GM19468 (cell line): ENCODE data around the gene THG1L.
"Not testable (repeated sequence)": the region's sequence is repeated elsewhere in the genome, so short reads cannot be mapped to it uniquely, and the experiment has no call there.

ENCODE experiments used
- ATAC-seq: cut with Tn5 transposase; IDR thresholded peaks from one replicate; pipeline ENCODE4 v1.9.1; 2021; ENCODE audit warnings: mild to moderate bottlenecking, moderate library complexity, moderate number of reproducible peaks; ENCODE audit not compliant: unreplicated experiment; ENCODE audit errors: extremely low read depth

The THG1L gene

DNA sequence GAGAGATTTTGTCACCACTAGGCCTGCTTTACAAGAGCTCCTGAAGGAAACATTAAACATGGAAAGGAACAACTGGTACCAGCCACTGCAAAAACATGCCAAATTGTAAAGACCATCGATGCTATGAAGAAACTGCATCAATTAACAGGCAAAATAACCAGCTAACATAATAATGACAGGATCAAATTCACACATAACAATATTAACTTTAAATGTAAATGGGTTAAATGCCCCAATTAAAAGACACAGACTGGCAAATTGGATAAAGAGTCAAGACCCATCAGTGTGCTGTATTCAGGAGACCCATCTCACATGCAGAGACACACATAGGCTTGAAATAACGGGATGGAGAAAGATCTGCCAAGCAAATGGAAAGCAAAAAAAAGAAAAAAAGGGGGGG is 8.3 kb upstream of the THG1L start:
- not testable (repeated sequence) for ATAC-seq

- not testable (repeated sequence) for ATAC-seq
Measured at GRCh38 chr5:157726607-157727006, 4.6 kb upstream of the THG1L start.

DNA sequence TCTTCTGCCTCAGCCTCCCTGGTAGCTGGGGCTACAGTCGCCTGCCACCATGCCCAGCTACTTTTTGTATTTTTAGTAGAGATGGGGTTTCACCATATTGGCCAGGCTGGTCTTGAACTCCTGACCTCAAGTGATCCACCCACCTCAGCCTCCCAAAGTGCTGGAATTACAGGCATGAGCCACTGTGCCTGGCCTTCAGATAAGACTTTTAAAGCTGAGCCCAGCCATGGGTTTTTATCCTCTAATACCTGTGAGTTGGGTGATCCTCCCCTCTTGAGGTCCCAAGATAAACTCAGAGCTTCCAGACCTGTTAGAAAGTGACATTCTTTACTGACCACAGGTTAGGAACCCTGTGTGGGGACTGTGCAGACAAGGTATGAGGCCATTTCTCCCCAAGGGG is 3.4 kb upstream of the THG1L start:
- not testable (repeated sequence) for ATAC-seq

GRCh38 chr5:157729858-157730257 is 1.4 kb upstream of the THG1L start:
- peak; percentile 83 for ATAC-seq

DNA sequence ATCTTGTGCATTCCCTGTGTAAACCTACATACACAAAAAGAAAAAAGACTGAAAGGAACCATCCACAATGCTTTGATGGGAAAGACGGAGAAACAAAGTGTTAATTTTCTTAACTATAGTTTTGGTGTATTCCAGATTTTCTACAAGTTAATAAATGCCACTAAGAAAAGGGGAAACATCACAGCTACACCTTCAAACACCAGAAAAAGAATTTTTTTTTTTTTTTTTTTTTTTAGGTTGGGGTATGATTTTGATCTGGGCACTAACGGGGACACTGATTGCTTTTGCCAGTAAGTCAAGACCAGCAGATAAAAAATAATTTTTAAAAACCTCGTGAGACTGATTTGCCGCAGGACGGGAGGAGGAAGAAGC is 334 bp upstream of the THG1L start:
- ATAC-seq: no peak

DNA sequence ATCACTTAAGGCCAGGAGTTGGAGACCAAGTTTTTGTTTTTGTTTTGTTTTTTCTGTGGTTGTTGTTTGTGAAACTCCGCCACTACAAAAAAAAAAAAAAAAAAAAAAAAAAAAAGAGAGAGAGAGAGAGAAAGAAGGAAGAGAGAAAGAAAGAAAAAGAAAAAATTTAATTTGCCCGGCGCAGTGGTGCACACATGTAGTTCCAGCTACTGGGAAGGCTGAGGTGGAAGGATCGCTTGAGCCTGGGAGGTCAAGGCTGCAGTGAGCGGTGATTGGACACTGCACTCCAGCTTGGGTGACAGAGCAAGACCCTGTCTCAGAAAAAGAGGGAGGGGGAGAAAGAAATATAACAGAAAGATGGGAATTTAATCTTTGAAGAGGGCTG is 902 bp downstream of the THG1L start:
- no peak for ATAC-seq

GRCh38 chr5:157732596-157733262 is 1.5 kb downstream of the THG1L start:
- ATAC-seq: no peak

GRCh38 chr5:157734436-157734835 is 3.2 kb downstream of the THG1L start:
- ATAC-seq: no peak

GRCh38 chr5:157735991-157736390 is 4.8 kb downstream of the THG1L start:
- no peak for ATAC-seq

DNA sequence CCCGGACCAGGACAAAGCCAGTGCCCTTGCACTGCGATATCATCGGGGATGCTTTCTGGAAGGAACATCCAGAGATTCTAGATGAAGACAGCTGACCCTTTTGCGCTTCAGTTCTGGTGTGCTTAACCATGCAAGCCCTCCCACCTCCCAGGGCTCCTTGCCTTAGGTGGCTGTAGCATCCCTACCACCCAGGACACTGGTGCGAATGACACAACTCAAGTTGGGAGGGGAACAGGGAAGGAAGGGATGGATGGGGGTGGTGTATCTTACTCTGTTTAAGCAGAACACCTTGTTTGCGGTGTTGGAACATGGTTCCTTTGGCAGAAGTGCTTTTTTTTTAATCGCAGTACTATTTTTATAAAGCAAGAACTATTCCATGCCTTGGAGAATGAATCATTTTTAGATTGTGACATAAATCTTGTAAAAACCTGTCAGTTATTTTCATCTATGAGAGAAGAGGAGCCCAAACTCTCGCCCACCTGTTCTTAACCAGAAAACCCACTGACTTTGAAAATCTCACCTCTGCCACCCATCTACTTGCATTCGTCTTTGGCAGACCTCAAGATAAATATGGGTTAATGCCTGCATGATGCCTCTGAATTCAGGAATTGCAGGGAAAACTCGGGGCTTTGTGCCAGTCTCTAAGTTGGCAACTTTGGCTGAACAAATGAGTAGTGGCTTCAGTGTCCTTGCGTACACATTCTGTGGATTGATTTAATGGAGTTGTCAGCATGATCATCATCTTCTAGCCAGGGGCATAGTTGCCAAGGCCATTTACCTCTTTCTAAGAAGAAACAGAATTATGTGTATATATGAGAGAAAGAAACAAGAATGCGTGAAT is 8.4 kb downstream of the THG1L start:
- no peak for ATAC-seq

- ATAC-seq: no peak
Measured at GRCh38 chr5:157740229-157740610, 9.0 kb downstream of the THG1L start.

DNA sequence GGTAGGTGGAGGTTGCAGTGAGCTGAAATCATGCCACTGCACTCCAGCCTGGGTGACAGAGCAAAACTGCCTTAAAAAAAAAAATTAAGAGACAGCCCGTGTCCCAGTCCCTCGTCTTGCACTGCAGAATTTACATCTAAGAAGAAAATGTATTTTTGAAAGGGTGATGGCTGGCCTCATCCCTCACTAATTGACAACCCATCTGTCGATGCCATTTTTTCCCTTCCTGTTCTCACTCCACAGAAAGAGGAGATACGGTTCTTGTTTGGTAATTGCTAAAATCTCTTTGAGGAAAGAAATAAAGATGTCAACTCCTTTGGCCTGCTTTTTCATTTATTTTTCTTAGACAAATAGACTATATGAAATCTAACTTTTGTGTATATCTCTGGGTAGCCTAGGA is 9.9 kb downstream of the THG1L start:
- no peak for ATAC-seq

DNA sequence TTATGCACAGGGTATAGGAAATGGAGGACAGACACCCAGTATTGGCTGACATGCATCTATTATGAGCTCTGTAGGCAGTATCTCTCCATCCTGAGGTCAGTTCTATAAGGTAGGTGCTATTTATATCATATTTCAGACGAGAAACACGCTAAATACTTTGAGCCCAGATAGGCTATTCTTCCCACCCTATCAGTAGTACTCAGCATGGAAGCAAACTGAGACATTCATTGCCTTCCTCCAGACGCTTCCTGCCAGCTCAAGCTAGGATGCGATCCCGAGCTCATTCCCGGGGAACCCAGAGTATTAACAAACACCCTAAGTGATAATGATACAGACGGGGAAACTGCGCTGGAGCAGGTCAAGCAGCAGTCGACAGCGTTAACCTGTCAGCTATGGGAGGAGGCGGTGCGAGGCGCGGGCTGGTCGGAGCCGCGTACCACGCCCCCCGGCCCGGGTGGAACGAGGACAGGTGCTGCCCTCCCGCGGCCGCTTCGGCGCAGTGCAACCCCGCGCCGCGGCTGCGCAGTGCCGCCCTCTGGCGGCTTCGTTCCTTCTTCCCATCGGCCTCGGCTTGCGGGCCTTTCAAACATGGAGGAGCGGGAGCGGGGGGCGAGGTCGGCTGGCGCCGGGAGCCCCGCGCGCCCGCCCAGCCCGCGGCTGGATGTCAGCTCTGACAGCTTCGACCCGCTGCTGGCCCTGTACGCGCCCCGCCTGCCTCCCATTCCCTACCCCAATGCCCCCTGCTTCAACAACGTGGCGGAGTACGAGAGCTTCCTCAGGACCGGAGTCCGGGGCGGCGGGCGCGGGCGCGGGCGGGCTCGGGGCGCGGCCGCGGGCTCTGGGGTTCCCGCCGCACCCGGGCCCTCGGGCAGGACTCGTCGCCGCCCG is 12.2 kb downstream of the THG1L start, which contains the start of gene LSM11:
TSS of gene LSM11 (plus strand) at position 550 of the 888 bp plus-strand sequence. CDS start at position 589, 39 bp downstream.
- ATAC-seq: peak; percentile 90

- ATAC-seq: no peak
Measured at GRCh38 chr5:157744051-157745011, 13.1 kb downstream of the THG1L start.

- ATAC-seq: no peak
Measured at GRCh38 chr5:157745041-157745456, 13.8 kb downstream of the THG1L start.

DNA sequence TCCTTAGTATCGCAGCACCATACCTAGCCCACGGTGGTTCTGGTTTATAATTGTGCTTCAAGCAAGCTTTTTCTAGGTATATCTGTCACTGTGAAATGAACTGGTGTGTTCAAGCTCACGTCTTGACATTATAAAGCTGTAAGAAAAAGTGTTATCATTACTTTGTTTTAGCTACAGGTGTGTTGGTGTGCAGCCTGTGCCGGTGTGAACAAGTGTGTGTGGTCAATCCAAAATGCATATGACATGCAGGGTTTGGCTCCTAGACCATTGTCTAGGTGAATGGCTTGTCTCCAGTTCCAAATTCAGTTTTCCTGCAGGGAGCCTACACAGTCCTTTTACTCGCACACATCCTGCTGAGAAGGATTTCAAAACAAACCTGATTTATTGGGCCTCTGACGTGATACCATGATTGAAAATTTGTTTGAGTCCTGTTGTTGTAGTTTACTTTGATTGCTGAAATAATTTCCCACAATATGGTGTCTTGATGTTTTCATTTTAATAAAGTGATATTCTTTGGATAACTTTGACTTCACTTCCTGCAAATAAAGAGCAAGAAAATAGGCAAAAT is 16.0 kb downstream of the THG1L start:
- no peak for ATAC-seq

DNA sequence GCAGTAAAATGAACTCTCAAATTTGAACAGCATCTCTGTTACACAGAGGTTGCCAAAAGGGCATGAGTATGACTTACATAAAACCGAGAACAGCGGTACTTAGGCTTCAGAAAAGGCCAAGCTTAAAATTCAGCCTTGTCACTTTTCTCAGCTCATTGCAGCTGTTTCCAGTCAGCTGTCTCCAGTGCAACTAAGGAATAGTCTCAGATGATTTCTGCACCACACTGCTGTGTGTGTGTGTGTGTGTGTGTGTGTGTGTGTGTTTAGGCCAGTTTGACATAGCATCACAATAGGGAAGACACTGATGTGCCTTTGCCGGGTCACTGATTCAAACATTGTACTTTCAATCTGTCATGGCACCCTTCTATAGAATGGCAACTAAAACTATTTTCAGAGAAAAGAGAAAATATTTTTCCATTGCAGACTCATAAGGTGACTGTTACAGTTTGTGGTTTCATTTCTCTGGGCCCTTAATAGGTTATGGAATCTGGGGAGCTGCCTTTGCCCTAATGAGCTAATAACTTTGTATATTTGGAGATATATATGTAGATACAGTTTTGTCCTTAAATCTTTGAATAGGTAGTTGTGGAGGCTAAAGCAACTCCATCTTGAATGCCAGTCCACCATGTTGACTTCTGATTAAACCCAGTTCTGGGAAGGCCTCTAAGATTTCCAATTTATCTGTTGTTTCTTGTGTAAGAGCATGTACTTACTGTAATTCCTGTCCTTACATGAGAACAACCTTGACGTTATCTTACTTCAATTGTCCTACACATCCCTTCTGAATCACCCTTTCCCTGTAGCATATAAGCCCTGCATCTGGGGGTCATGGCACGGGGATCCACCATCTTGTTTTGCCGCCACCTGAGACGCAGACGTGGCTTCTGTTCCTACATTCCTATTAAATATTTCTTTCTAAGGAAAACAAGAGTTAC is 16.8 kb downstream of the THG1L start:
- no peak for ATAC-seq

DNA sequence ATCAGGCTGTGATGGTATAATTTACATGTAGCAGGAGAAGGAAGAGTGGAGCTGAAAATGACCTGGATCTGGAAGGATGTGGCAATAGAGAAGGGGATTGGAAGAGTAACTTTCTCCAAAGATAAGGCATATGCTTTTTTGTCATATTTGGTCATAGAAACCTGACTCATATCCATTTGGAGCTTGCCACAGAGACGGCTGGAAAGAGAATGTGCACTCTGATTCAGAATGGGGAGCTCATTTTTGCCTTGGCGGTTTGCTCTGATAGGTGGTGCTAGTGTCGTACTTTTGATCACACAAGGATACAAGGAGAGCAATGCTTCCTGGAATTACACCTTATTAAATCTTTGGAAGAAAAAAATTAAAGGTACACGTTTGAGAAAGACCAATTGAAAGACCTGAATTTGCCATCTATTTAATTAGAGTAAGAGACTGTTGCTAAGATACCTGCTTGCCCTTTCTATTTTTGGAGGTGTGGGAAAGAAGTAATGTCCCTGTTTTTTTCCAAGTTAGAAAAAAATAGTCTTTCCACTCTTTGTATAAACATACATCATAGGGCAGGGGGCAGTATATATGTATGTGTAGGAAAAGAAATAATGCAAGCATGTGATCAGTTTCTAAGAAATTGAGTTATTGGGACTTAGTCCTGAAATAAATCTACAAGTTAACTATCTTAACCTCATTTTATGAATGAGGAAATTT is 17.7 kb downstream of the THG1L start:
- no peak for ATAC-seq
